SU-DHL-6 (cell line): Measurements from ENCODE around the gene RGS8.

ENCODE experiments used
- EZH2phosphoT487 ChIP-seq: fragments of 200-600 bp; sonication (generic), shearing (Covaris generic); conservative IDR thresholded peaks from 2 replicates; pipeline ENCODE4 v1.6.1; 2018; ENCODE audit warnings: mild to moderate bottlenecking, antibody characterized with exemption, low read length, moderate library complexity, mixed read lengths
- TF ChIP-seq, protein P1 (sequence below): fragments of 200-600 bp; sonication (generic); IDR thresholded peaks from one replicate; pipeline ENCODE4 v1.5.1; 2017; ENCODE audit warnings: antibody characterized with exemption, mild to moderate bottlenecking, low read length, moderate library complexity; ENCODE audit not compliant: insufficient read depth, poor library complexity, severe bottlenecking

GRCh38 chr1:182672487-182672836 lies 11.9 kb downstream of the RGS8 start:
- TF ChIP-seq, protein P1, sequence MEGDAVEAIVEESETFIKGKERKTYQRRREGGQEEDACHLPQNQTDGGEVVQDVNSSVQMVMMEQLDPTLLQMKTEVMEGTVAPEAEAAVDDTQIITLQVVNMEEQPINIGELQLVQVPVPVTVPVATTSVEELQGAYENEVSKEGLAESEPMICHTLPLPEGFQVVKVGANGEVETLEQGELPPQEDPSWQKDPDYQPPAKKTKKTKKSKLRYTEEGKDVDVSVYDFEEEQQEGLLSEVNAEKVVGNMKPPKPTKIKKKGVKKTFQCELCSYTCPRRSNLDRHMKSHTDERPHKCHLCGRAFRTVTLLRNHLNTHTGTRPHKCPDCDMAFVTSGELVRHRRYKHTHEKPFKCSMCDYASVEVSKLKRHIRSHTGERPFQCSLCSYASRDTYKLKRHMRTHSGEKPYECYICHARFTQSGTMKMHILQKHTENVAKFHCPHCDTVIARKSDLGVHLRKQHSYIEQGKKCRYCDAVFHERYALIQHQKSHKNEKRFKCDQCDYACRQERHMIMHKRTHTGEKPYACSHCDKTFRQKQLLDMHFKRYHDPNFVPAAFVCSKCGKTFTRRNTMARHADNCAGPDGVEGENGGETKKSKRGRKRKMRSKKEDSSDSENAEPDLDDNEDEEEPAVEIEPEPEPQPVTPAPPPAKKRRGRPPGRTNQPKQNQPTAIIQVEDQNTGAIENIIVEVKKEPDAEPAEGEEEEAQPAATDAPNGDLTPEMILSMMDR, result no peak
- no peak for TF ChIP-seq EZH2phosphoT487
